ENCODE results near the gene BRWD1.

DNA sequence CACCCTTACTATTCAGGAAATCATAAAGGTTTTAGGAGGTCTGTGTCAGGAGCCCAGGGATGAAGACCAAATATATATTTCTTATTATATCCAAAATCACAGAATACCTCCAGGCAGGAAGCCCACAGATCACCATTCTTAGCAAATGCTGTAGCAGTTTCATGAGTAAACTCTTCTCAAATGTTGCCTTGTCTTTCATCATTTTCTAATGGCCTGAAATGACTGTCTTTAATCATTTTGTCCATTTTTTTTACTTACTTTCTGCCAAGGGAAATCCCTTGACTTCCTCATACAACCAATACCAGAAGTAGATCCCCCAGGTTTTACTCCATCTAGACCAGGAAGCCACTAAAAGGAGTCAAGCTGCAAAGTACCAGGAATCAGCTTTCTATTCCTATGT, 162.6 kb downstream of the BRWD1 start:
- TF ChIP-seq POLR2A (IDR thresholded peaks at IDR 0.05) (no peak), CTCF (IDR thresholded peaks at IDR 0.05) (no peak)

Data from uterus (tissue), 2 donors.